Lung (tissue), 12 donors: Measurements from ENCODE around the gene ODAD3. TPM values are rescaled to one million over a fixed set of nuclear protein-coding genes. Genes with fewer than 3 reads are reported as not detected.
A peak's percentile ranks its signal among the peaks of the same experiment; 100 is the strongest.

Source experiments
- ATAC-seq: fragments of 200-7000 bp; cut with Tn5 transposase; one replicate; pipeline ENCODE4 v1.9.1; 2020; ENCODE audit warnings: moderate number of reproducible peaks; ENCODE audit not compliant: insufficient read depth, low FRiP score
- DNase-seq, 3 donors: peaks; one replicate each; pipeline ENCODE4 v3.0.0-alpha.2; 2013 to 2017
- H3K27ac ChIP-seq, 2 donors: one replicate each; pipeline ENCODE4 v1.5.1; 2013; ENCODE audit warnings: mild to moderate bottlenecking in 2 of 2, moderate library complexity in 2 of 2, control low read depth in 1 of 2, inconsistent platforms in 1 of 2, low read depth in 1 of 2, low read length in 1 of 2
- H3K27me3 ChIP-seq, 3 donors: one replicate each; pipeline ENCODE4 v1.5.1; 2013; ENCODE audit warnings: low read length in 2 of 3; ENCODE audit not compliant: control insufficient read depth in 3 of 3, insufficient read depth in 3 of 3
- H3K36me3 ChIP-seq, 4 donors: one replicate each; pipeline ENCODE4 v1.5.1; 2013; ENCODE audit warnings: low read length in 4 of 4, mild to moderate bottlenecking in 1 of 4, moderate library complexity in 1 of 4; ENCODE audit not compliant: control insufficient read depth in 4 of 4, insufficient read depth in 4 of 4
- H3K4me1 ChIP-seq, 5 donors: one replicate each; pipeline ENCODE4 v1.5.1; 2013; ENCODE audit warnings: low read length in 5 of 5, mild to moderate bottlenecking in 2 of 5, moderate library complexity in 1 of 5; ENCODE audit not compliant: control insufficient read depth in 5 of 5, insufficient read depth in 5 of 5
- H3K4me3 ChIP-seq: one replicate; pipeline ENCODE4 v1.5.1; 2013; ENCODE audit warnings: mild to moderate bottlenecking, control low read depth, moderate library complexity
- H3K9ac ChIP-seq, 2 donors: one replicate each; pipeline ENCODE4 v1.5.1; 2013; ENCODE audit warnings: low read length in 2 of 2, control low read depth in 1 of 2; ENCODE audit not compliant: insufficient read depth in 1 of 2
- H3K9me3 ChIP-seq, 4 donors: one replicate each; pipeline ENCODE4 v1.5.1; 2013; ENCODE audit warnings: low read length in 3 of 4, mild to moderate bottlenecking in 1 of 4, moderate library complexity in 1 of 4; ENCODE audit not compliant: control insufficient read depth in 4 of 4, insufficient read depth in 3 of 4
- WGBS, 2 donors: extraction: QIAGEN DNeasy Blood & Tissue Kit; methylation state at CpG; one replicate each; pipeline ENCODE4 v1.1.7; 2013; 5-methylcytosine and 5-hydroxymethylcytosine counted together
- polyA plus RNA-seq, 2 donors: library from polyadenylated mRNA; stranded (reverse); fragments of 200-250 nt; gene quantifications; one replicate each; pipeline ENCODE4 v1.2.1, GENCODE V29; 2013
- total RNA-seq, 2 donors: library from RNA; depleted of rRNA in 1 of 2; stranded (reverse); fragments of >200 nt in 1 of 2; gene quantifications; one replicate each; pipeline ENCODE4 v1.2.1, GENCODE V29; 2014 to 2021
- TF ChIP-seq, protein P1 (sequence below): IDR thresholded peaks from 2 replicates; pipeline ENCODE4 v1.5.1; 2012; ENCODE audit warnings: mild to moderate bottlenecking; ENCODE audit errors: control extremely low read depth, extremely low read depth
- donor health status: control.
- donor health status: control.
- donor health status: Bipolar disorder and iron deficiency.
- donor health status: healthy.
- donor health status: DM: yes; HTN: yes; CAD: no.

Gene ODAD3
- total and polyA plus RNA-seq, 4 donors: 2.0 to 9.8 (median 4.2) TPM

GRCh38 chr19:11400798-11401197 is 34.1 kb downstream of the ODAD3 start:
- H3K27ac ChIP-seq: no peak overlapping the region
- no peaks in the 10 kb centered on the region for H3K4me1 ChIP-seq
- H3K9ac ChIP-seq: no peak overlapping the region
- H3K36me3 ChIP-seq: peaks cover 0 to 12% (median 0%) of the 10 kb centered on the region in 4 donors
- TF ChIP-seq, protein P1, sequence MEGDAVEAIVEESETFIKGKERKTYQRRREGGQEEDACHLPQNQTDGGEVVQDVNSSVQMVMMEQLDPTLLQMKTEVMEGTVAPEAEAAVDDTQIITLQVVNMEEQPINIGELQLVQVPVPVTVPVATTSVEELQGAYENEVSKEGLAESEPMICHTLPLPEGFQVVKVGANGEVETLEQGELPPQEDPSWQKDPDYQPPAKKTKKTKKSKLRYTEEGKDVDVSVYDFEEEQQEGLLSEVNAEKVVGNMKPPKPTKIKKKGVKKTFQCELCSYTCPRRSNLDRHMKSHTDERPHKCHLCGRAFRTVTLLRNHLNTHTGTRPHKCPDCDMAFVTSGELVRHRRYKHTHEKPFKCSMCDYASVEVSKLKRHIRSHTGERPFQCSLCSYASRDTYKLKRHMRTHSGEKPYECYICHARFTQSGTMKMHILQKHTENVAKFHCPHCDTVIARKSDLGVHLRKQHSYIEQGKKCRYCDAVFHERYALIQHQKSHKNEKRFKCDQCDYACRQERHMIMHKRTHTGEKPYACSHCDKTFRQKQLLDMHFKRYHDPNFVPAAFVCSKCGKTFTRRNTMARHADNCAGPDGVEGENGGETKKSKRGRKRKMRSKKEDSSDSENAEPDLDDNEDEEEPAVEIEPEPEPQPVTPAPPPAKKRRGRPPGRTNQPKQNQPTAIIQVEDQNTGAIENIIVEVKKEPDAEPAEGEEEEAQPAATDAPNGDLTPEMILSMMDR: no peak
- H3K4me3 ChIP-seq: no peak overlapping the region
- no peaks in the 10 kb centered on the region for H3K27me3 ChIP-seq
- no peak for ATAC-seq
- 93 to 95% methylated on average over 1 of the region's 1 CpG for WGBS, 2 donors
- peak in 1 of 3 donors; percentile 56 for DNase-seq
- H3K9me3 ChIP-seq: no peaks in the 10 kb centered on the region

DNA sequence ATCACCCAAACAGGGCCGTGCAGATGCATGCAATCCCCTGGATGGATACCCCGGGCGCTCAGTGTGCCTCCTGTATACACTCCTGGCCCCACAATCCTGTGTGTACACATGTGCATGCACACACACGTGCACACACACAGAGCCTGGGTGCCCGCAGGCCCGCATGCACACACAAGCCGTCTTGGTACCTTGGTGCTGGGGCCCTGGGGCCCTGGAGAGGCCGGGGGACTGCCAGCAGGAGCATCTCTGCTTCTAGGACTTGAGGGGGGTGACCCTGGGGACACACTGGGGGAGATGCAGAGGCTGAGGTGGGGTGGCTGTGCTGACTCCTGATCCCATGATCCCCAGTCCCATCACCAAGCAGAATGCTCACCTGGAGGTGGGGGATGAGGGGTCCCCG is 35.3 kb downstream of the ODAD3 start:
- Histone ChIP-seq H3K4me3 (no peak overlapping the region), H3K27me3 (no peaks in the 10 kb centered on the region), H3K4me1 (no peaks in the 10 kb centered on the region), H3K27ac (no peak overlapping the region), H3K36me3 (peaks cover 0 to 14% (median 0%) of the 10 kb centered on the region in 4 donors), H3K9me3 (no peaks in the 10 kb centered on the region), H3K9ac (no peak overlapping the region)
- ATAC-seq (no peak), DNase-seq (no peak)
- WGBS, 2 donors: 92 to 96% methylated on average over 9 of the region's 9 CpGs
- TF ChIP-seq, protein P1: no peak

DNA sequence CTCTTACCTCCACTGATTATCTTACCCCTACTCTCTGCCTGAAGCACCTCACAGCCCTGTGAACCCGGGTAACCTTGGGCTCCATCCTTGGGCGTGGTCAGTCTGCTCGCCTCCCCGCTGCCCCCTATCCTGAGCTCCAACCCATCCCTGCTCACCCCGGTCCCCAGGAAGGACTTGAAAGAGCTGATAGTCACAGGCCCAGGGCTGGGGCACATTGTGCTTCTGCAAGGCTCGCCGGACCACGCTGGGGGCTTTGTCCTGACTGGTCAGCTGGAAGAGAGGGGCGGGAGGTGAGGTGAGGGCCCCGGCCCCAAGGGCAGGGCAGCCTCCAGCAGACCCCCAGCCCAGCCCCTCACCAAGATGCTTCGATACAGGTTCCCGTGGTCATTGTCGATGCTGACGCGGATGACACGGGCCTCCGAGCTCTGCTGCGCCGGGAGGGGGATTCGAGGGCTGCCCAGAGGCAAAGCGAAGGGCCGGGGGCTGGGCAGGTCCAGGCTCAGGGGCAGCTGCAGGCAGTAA is 37.8 kb downstream of the ODAD3 start:
- DNase-seq (no peak), ATAC-seq (no peak)
- Histone ChIP-seq H3K27me3 (no peaks in the 10 kb centered on the region), H3K9ac (no peak overlapping the region), H3K27ac (no peak overlapping the region), H3K9me3 (no peaks in the 10 kb centered on the region), H3K36me3 (peaks cover 0 to 15% (median 0%) of the 10 kb centered on the region in 4 donors), H3K4me1 (no peaks in the 10 kb centered on the region), H3K4me3 (no peak overlapping the region)
- WGBS, 2 donors: 92 to 96% methylated on average over 21 to 22 of the region's 22 CpGs
- TF ChIP-seq, protein P1: no peak
